HepG2 (cell line): Measurements from ENCODE around the gene FAM83F. TPM values are rescaled to one million over a fixed set of nuclear protein-coding genes. Genes with fewer than 3 reads are reported as not detected.

ENCODE experiments used
- ATAC-seq: fragments of 200-7000 bp; cut with Tn5 transposase; 3 replicates; pipeline ENCODE4 v1.9.1; 2020; ENCODE audit warnings: mild to moderate bottlenecking, moderate library complexity
- BruUV-seq: library from RNA; stranded (reverse); fragments of 400-500 nt; replicated peaks from 2 replicates; lab custom pipeline; 2021; lab: Mats Ljungman, UMichigan
- CTCF ChIA-PET: fragments of 300-600 bp; formaldehyde crosslinking; extraction: SDS; loops from one replicate; lab custom pipeline; 2021; ENCODE audit warnings: low total read pairs, inconsistent platforms, low intra/inter-chr PET ratio; lab: Yijun Ruan, JAX
- POLR2A ChIA-PET: fragments of 350-600 bp; sonication (Branson Sonifier 250); formaldehyde crosslinking; loops from one replicate; lab custom pipeline; 2020; ENCODE audit warnings: antibody characterized with exemption, inconsistent platforms; lab: Yijun Ruan, JAX
- DNase-seq: peaks from one replicate; pipeline ENCODE4 v3.0.0-alpha.2; 2015; ENCODE audit warnings: low spot score
- FAIRE-seq: peaks from 3 replicates; lab custom pipeline; 2011; peaks lifted over from hg19 to GRCh38; lab: Jason Lieb, UNC
- H2AFZ ChIP-seq: one replicate; pipeline ENCODE4 v1.6.1; 2011; ENCODE audit warnings: low read length, inconsistent platforms
- H3K27ac ChIP-seq: fragments of 300-600 bp; 3 replicates; pipeline ENCODE4 v1.8.0; 2011; ENCODE audit warnings: mixed run types, mild to moderate bottlenecking, mixed read lengths, low read length, inconsistent platforms; ENCODE audit not compliant: insufficient read depth; ENCODE audit errors: extremely low read length
- H3K27me3 ChIP-seq, 2 experiments: fragments of 200-600 bp in 1 of 2; 2 replicates in 1 of 2; 3 replicates in 1 of 2; pipeline versions ENCODE4 v1.6.0 to v1.8.0; 2011; ENCODE audit warnings: low read length in 2 of 2, mild to moderate bottlenecking in 2 of 2, moderate library complexity in 2 of 2, inconsistent platforms in 1 of 2; ENCODE audit not compliant: insufficient read depth in 2 of 2, control insufficient read depth in 1 of 2
- H3K36me3 ChIP-seq, 2 experiments: fragments of 200-600 bp in 1 of 2; replicated peaks in 1 of 2; 2 replicates in 1 of 2; 3 replicates in 1 of 2; pipeline versions ENCODE4 v1.5.1 to v1.8.0; 2011; ENCODE audit warnings: low read length in 2 of 2, inconsistent platforms in 1 of 2; ENCODE audit not compliant: insufficient read depth in 2 of 2, control insufficient read depth in 1 of 2
- H3K4me1 ChIP-seq: 2 replicates; pipeline ENCODE4 v1.5.1; 2012; ENCODE audit warnings: low read length, inconsistent platforms; ENCODE audit not compliant: insufficient read depth
- H3K4me2 ChIP-seq: 2 replicates; pipeline ENCODE4 v1.6.0; 2011; ENCODE audit warnings: low read depth, low read length, inconsistent platforms
- H3K4me3 ChIP-seq, 3 experiments: fragments of 200-600 bp in 1 of 3; sonication (generic), shearing (Covaris generic) in 1 of 3; replicated peaks in 1 of 3; 2 replicates each; pipeline ENCODE4 v1.5.1; 2011 to 2016; ENCODE audit warnings: low read length in 3 of 3, inconsistent platforms in 2 of 3, low read depth in 2 of 3, mild to moderate bottlenecking in 2 of 3, control low read depth in 1 of 3, mixed read lengths in 1 of 3; ENCODE audit not compliant: insufficient read depth in 1 of 3
- H3K79me2 ChIP-seq: one replicate; pipeline ENCODE4 v1.6.1; 2011; ENCODE audit warnings: low read length, inconsistent platforms; ENCODE audit not compliant: insufficient read depth
- H3K9ac ChIP-seq: 2 replicates; pipeline ENCODE4 v1.6.0; 2011; ENCODE audit warnings: mild to moderate bottlenecking, low read depth, low read length, inconsistent platforms; ENCODE audit not compliant: insufficient read depth
- H3K9me3 ChIP-seq: 2 replicates; pipeline ENCODE4 v1.5.1; 2012; ENCODE audit warnings: mild to moderate bottlenecking, low read length
- H4K20me1 ChIP-seq: 2 replicates; pipeline ENCODE4 v1.6.0; 2011; ENCODE audit warnings: inconsistent platforms, mild to moderate bottlenecking, low read length, moderate library complexity; ENCODE audit not compliant: insufficient read depth
- CEBPB ChIP-seq: IDR thresholded peaks from 2 replicates; pipeline ENCODE4 v1.6.1; 2011; ENCODE audit warnings: low read depth, low read length, improper control_type of control experiment, borderline replicate concordance
- CENPT ChIP-seq: sonication (generic); formaldehyde crosslinking; IDR thresholded peaks from 2 replicates; pipeline ENCODE4 v1.8.0; 2022; ENCODE audit warnings: low read depth, mild to moderate bottlenecking, moderate library complexity, missing genetic modification reagents
- EHMT2 ChIP-seq: fragments of 200-600 bp; sonication (generic); IDR thresholded peaks from 2 replicates; pipeline ENCODE4 v1.7.0; 2017; ENCODE audit warnings: antibody characterized with exemption, low read depth, low read length, borderline replicate concordance
- GABPA ChIP-seq, 2 experiments: IDR thresholded peaks; 2 replicates each; pipeline ENCODE4 v1.6.1; 2011 to 2016; ENCODE audit warnings: low read depth in 2 of 2, low read length in 1 of 2, missing biosample characterization in 1 of 2, missing genetic modification characterization in 1 of 2
- SNAPC4 ChIP-seq: sonication (generic); formaldehyde crosslinking; IDR thresholded peaks from 2 replicates; pipeline ENCODE4 v1.4.0; 2020; ENCODE audit warnings: mild to moderate bottlenecking, missing genetic modification reagents
- SP140L ChIP-seq: sonication (generic); formaldehyde crosslinking; IDR thresholded peaks from 2 replicates; pipeline ENCODE4 v1.4.0; 2020; ENCODE audit warnings: missing genetic modification reagents, borderline replicate concordance
- ZBTB49 ChIP-seq: sonication (generic); formaldehyde crosslinking; IDR thresholded peaks from 2 replicates; pipeline ENCODE4 v1.4.0; 2020; ENCODE audit warnings: missing genetic modification reagents, borderline replicate concordance
- ZNF441 ChIP-seq: sonication (generic); formaldehyde crosslinking; IDR thresholded peaks from 2 replicates; pipeline ENCODE4 v1.7.0; 2021; ENCODE audit warnings: missing genetic modification reagents, borderline replicate concordance
- ZXDC ChIP-seq: sonication (generic); formaldehyde crosslinking; IDR thresholded peaks from 2 replicates; pipeline ENCODE4 v1.5.0; 2020; ENCODE audit warnings: mild to moderate bottlenecking, missing genetic modification reagents
- WGBS: methylation state at CpG from one replicate; pipeline ENCODE4 v1.1.6; 2017; ENCODE audit warnings: low lambda C conversion rate; 5-methylcytosine and 5-hydroxymethylcytosine counted together
- in situ Hi-C: cut with HindIII; loops from 2 replicates; pipeline ENCODE4 v1.10.0; 2017; ENCODE audit warnings: low pct_unique_long_range_greater_than_20kb; ENCODE audit not compliant: extremely low pct_ligation_motif_present
- intact Hi-C: fragments of 100-400 bp; cut with micrococcal nuclease; formaldehyde crosslinking; loops from one replicate; pipeline ENCODE4 v1.10.0; 2022; ENCODE audit not compliant: unreplicated experiment
- polyA plus RNA-seq, 8 experiments: library from polyadenylated mRNA; depleted of rRNA in 3 of 8; stranded (reverse) in 7 of 8; unstranded in 1 of 8; fragments of >200 nt; fragmentation: Illumina TruSeq in 4 of 8; extraction: Trizol in 4 of 8; gene quantifications; 2 replicates each; pipeline versions ENCODE4 v1.2.1 to v1.2.3, GENCODE V29; 2011 to 2016; ENCODE audit warnings: low read depth in 4 of 8, missing spikeins in 1 of 8, mixed read lengths in 1 of 8; ENCODE audit not compliant: insufficient read depth in 1 of 8
- total RNA-seq, 5 experiments: library from RNA; depleted of rRNA; stranded (reverse); fragments of >200 nt; fragmentation: Illumina TruSeq; extraction: Trizol; gene quantifications; 2 replicates each; pipeline ENCODE4 v1.2.3, GENCODE V29; 2016; ENCODE audit warnings: low read depth in 1 of 5

FAM83F gene
- total and polyA plus RNA-seq, 2 of the 13 experiments (the other 11 are each of a cell fraction or from before 2014, with no cell fraction given), result not detected

- POLR2A ChIA-PET, result no interaction called here
- H3K9ac ChIP-seq, result no peak overlapping the region
- no peak overlapping the region for H2AFZ ChIP-seq
- peaks cover 0 to 10% of the 10 kb centered on the region in 2 experiments; a peak in 2 of 5 replicates for H3K27me3 ChIP-seq
- no peaks in the 10 kb centered on the region for H4K20me1 ChIP-seq
- BruUV-seq, result no TSS peak
- no peak overlapping the region for H3K27ac ChIP-seq
- H3K9me3 ChIP-seq, result no peaks in the 10 kb centered on the region
- WGBS, result 32% methylated on average over 8 of the region's 8 CpGs
- H3K4me2 ChIP-seq, result peak overlapping the region; percentile 22; the same call in 1 of the 2 replicates
- in situ Hi-C loops (no loop called here), intact Hi-C loops (no loop called here)
- no peak for DNase-seq
- ATAC-seq, result no peak
- no peak overlapping the region for H3K4me3 ChIP-seq
- TF ChIP-seq ZBTB49 (CRISPR knock-in tag), result no peak
- TF ChIP-seq SNAPC4 (CRISPR knock-in tag), result no peak
- no peak for TF ChIP-seq CEBPB
- TF ChIP-seq EHMT2, result no peak
- TF ChIP-seq CENPT (CRISPR knock-in tag), result no peak
- TF ChIP-seq GABPA (IDR thresholded peaks at IDR 0.05; ENCODE audit: low read depth, low read length), result no peak
- no peak for TF ChIP-seq GABPA (CRISPR knock-in tag; IDR thresholded peaks at IDR 0.05; ENCODE audit: low read depth)
- TF ChIP-seq SP140L (CRISPR knock-in tag), result no peak
- TF ChIP-seq ZNF441 (CRISPR knock-in tag), result no peak
- no peak for TF ChIP-seq ZXDC (CRISPR knock-in tag)
- peaks cover 16% of the 10 kb centered on the region for H3K4me1 ChIP-seq
- H3K79me2 ChIP-seq, result no peaks in the 10 kb centered on the region
- no peak for FAIRE-seq
- CTCF ChIA-PET, result no interaction called here
- no peaks in the 10 kb centered on the region for H3K36me3 ChIP-seq
These were observed 47.2 kb upstream of the FAM83F start for GRCh38 chr22:39947220-39948216.
